ENCODE results near the gene POLR1A. TPM values are rescaled to one million over a fixed set of nuclear protein-coding genes. Genes with fewer than 3 reads are reported as not detected.
A peak's percentile ranks its signal among the peaks of the same experiment; 100 is the strongest.

The POLR1A gene
- total RNA-seq, 4 donors from 2014 or later, result 15.3 to 22.3 (median 19.8) TPM

DNA sequence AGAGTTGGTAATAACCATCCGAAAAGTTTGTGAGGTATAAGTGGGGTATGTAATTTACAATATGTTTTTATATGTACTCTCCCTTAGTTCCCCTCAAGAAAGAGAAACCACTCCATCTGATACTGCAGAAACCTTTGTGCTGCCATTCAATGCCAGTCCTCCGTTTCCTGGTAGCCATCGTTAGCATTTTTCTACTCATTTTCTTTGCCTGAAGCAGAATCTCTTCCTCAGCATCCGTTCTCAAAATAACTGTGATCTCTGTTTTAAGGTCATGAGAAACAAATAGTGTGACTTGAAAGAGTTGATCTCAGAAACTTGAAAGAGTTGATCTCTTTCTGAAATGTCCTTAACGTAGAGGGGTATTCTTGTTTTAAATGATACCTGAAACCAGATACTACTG lies 1.3 kb upstream of the POLR1A start:
- no peak for DNase-seq (ENCODE audit: low spot score in 2 of 2)
- Histone ChIP-seq H3K27me3 (no peaks in the 10 kb centered on the region), H3K9me3 (no peaks in the 10 kb centered on the region), H3K27ac (peak overlapping the region in 2 of 4 donors; percentile 85 to 88), H3K4me1 (peaks cover 0 to 42% (median 20%) of the 10 kb centered on the region in 4 donors), H3K36me3 (peaks cover 0 to 36% (median 0%) of the 10 kb centered on the region in 3 donors), H3K4me3 (peak overlapping the region; percentile 69 to 92 (median 85))
- 18 to 23% methylated on average over 5 of the region's 5 CpGs for WGBS, 2 donors
- TF ChIP-seq, protein P1, sequence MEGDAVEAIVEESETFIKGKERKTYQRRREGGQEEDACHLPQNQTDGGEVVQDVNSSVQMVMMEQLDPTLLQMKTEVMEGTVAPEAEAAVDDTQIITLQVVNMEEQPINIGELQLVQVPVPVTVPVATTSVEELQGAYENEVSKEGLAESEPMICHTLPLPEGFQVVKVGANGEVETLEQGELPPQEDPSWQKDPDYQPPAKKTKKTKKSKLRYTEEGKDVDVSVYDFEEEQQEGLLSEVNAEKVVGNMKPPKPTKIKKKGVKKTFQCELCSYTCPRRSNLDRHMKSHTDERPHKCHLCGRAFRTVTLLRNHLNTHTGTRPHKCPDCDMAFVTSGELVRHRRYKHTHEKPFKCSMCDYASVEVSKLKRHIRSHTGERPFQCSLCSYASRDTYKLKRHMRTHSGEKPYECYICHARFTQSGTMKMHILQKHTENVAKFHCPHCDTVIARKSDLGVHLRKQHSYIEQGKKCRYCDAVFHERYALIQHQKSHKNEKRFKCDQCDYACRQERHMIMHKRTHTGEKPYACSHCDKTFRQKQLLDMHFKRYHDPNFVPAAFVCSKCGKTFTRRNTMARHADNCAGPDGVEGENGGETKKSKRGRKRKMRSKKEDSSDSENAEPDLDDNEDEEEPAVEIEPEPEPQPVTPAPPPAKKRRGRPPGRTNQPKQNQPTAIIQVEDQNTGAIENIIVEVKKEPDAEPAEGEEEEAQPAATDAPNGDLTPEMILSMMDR (IDR thresholded peaks at IDR 0.05), result no peak

GRCh38 chr2:86105969-86106945 lies 571 bp upstream of the POLR1A start, which contains the start of gene PTCD3:
Gene PTCD3, plus strand, starts transcription at chr2:86106235. Its CDS starts 13 bp downstream, at chr2:86106248.
- peak within 1 kb of the TSS; percentile 69 to 92 (median 85) for H3K4me3 ChIP-seq
- peaks cover 0 to 36% (median 0%) of the 10 kb centered on the region in 3 donors for H3K36me3 ChIP-seq
- no peaks in the 10 kb centered on the region for H3K27me3 ChIP-seq
- peak; percentile 90 to 95 for DNase-seq (ENCODE audit: low spot score in 2 of 2)
- TF ChIP-seq, protein P1 (IDR thresholded peaks at IDR 0.05), result peak in 1 of 5 experiments; percentile 11
- peak; percentile 64 to 91 for TF ChIP-seq EP300 (IDR thresholded peaks at IDR 0.05)
- TF ChIP-seq POLR2A (IDR thresholded peaks at IDR 0.05), result peak in 1 of 2 donors; percentile 57
- peaks cover 0 to 42% (median 20%) of the 10 kb centered on the region in 4 donors for H3K4me1 ChIP-seq
- H3K9me3 ChIP-seq, result no peaks in the 10 kb centered on the region
- 0 to 1% methylated on average over 44 of the region's 44 CpGs for WGBS, 2 donors
- H3K27ac ChIP-seq, result peak within 1 kb of the TSS; percentile 69 to 88 (median 84)

DNA sequence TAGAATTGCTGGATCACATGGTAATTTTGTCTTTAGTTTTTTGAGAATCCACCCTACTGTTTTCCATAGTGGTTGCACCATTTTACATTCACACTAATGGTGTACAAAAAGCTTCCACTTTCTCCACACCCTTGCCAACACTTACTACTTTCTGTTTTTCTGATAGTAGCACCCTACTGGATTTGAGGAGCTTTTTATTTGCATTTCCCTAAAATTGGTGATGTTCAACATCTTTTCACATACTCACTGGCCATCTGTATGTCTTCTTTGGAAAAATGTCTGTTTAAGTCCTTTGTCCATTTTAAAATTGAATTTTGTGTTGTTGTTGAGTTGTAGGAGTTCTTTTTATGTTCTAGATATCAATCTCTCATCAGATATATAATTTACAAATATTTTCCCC lies 3.5 kb downstream of the POLR1A start:
- no peak overlapping the region for H3K27ac ChIP-seq
- H3K4me1 ChIP-seq, result peaks cover 0 to 28% (median 14%) of the 10 kb centered on the region in 4 donors
- peaks cover 0 to 61% (median 0%) of the 10 kb centered on the region in 3 donors for H3K36me3 ChIP-seq
- no peaks in the 10 kb centered on the region for H3K9me3 ChIP-seq
- no peaks in the 10 kb centered on the region for H3K27me3 ChIP-seq
- TF ChIP-seq POLR2A (IDR thresholded peaks at IDR 0.05) (no peak), EP300 (IDR thresholded peaks at IDR 0.05) (no peak)
- TF ChIP-seq, protein P1 (IDR thresholded peaks at IDR 0.05), result no peak
- DNase-seq (ENCODE audit: low spot score in 2 of 2), result no peak
- no peak overlapping the region for H3K4me3 ChIP-seq

DNA sequence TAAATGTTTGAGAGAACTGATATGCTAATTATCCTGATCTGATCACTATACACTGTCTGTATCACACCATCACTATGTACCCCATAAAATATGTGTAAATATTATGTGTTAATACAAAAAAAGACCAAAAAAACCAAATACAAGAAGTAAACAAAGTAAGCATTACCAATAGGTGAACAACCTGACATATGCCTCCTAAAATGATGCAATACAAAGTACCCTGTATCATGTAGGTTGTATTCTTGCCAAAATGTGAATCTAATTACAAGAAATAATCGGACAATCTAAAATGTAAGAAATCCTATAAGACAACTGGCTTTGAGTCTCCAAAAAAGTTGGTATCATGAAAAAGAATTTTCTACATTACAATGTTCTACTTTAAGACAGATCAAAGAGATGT lies 7.8 kb downstream of the POLR1A start:
- no peaks in the 10 kb centered on the region for H3K27me3 ChIP-seq
- peaks cover 0 to 92% (median 0%) of the 10 kb centered on the region in 3 donors for H3K36me3 ChIP-seq
- WGBS, 2 donors, result 89 to 94% methylated on average over 1 of the region's 1 CpG
- no peak for TF ChIP-seq POLR2A (IDR thresholded peaks at IDR 0.05)
- TF ChIP-seq, protein P1 (IDR thresholded peaks at IDR 0.05), result no peak
- no peak for TF ChIP-seq EP300 (IDR thresholded peaks at IDR 0.05)
- no peak overlapping the region for H3K4me3 ChIP-seq
- H3K9me3 ChIP-seq, result no peaks in the 10 kb centered on the region
- no peak overlapping the region for H3K27ac ChIP-seq
- no peak for DNase-seq (ENCODE audit: low spot score in 2 of 2)
- peaks cover 0 to under 1% (median 0%) of the 10 kb centered on the region in 4 donors for H3K4me1 ChIP-seq

Measured in tibial nerve (tissue), 4 donors.